ENCODE measurements around the gene HNRNPUL1. TPM values are rescaled to one million over a fixed set of nuclear protein-coding genes. Genes with fewer than 3 reads are reported as not detected.
A peak's percentile ranks its signal among the peaks of the same experiment; 100 is the strongest.

HNRNPUL1 gene
- total RNA-seq, 1 donor from 2014 or later = 244 TPM

GRCh38 chr19:41353466-41354342, 89.5 kb downstream of the HNRNPUL1 start, which contains the start of gene TGFB1:
Gene TGFB1 (minus strand): TSS chr19:41353922. CDS start chr19:41353044, 878 bp downstream.
- Mint-ChIP-seq H3K36me3 (ENCODE audit: low read depth) (peaks cover 20% of the 10 kb centered on the region), H3K27me3 (no peaks in the 10 kb centered on the region), H3K9me3 (no peaks in the 10 kb centered on the region), H3K27ac (peak within 1 kb of the TSS; percentile 96), H3K4me3 (peak within 1 kb of the TSS; percentile 100), H3K4me1 (peaks cover 44% of the 10 kb centered on the region)
- ATAC-seq (ENCODE audit: low read depth) (peak; percentile 70), DNase-seq (peak; percentile 92)
- ChIA-PET CTCF (interaction anchor here (1.4 to 5.4 kb wide), 6 partner anchors 11 to 149 kb away, joined by 3 to 38 read pairs (median 5); partner anchors contain the start of gene B9D2), POLR2A (interaction anchor here (0.7 to 6.9 kb wide), 10 partner anchors 11 to 604 kb away, joined by 3 to 119 read pairs (median 22); partner anchors contain the start of genes ACTMAP, B9D2, CCDC97 and DMAC2)
- intact Hi-C loops (cut with micrococcal nuclease) = loop anchor here (1.0 to 5.0 kb wide), 8 partner anchors 10 to 911 kb away; partner anchors contain the start of genes BCKDHA, COQ8B, DMAC2 and EXOSC5
- peak; percentile 66 for TF ChIP-seq CTCF (IDR thresholded peaks at IDR 0.05)

GRCh38 chr19:41354343-41354953, 90.3 kb downstream of the HNRNPUL1 start:
- TF ChIP-seq CTCF (IDR thresholded peaks at IDR 0.05) = no peak
- no peak for DNase-seq
- Mint-ChIP-seq H3K4me3 (peak overlapping the region; percentile 74), H3K36me3 (ENCODE audit: low read depth) (peaks cover 15% of the 10 kb centered on the region), H3K27me3 (no peaks in the 10 kb centered on the region), H3K4me1 (peaks cover 36% of the 10 kb centered on the region), H3K27ac (peak overlapping the region; percentile 88), H3K9me3 (no peaks in the 10 kb centered on the region)
- ChIA-PET POLR2A (interaction anchor here (2.6 to 6.9 kb wide), 3 partner anchors 9 to 91 kb away, joined by 19 to 119 read pairs (median 43); partner anchors contain the start of genes B9D2 and HNRNPUL1), CTCF (interaction anchor here (1.0 to 5.4 kb wide), 5 partner anchors 10 to 94 kb away, joined by 3 to 38 read pairs (median 3); partner anchors contain the start of gene B9D2)
- intact Hi-C loops (cut with micrococcal nuclease) = loop anchor here (1.0 to 5.0 kb wide), 5 partner anchors 9 to 912 kb away; partner anchors contain the start of genes COQ8B, DMAC2, ITPKC and SERTAD3
- ATAC-seq (ENCODE audit: low read depth) = no peak

GRCh38 chr19:41355035-41355434, 90.9 kb downstream of the HNRNPUL1 start:
- H3K27me3 Mint-ChIP-seq = no peaks in the 10 kb centered on the region
- ChIA-PET POLR2A (interaction anchor here (0.5 to 6.9 kb wide), 4 partner anchors 9 to 47 kb away, joined by 3 to 119 read pairs (median 14); partner anchors contain the start of gene B9D2), CTCF (interaction anchor here (1.0 to 5.4 kb wide), 6 partner anchors 9 to 93 kb away, joined by 3 to 38 read pairs (median 3); partner anchors contain the start of gene B9D2)
- H3K36me3 Mint-ChIP-seq (ENCODE audit: low read depth) = peaks cover 15% of the 10 kb centered on the region
- H3K4me3 Mint-ChIP-seq = peak overlapping the region; percentile 1
- intact Hi-C loops (cut with micrococcal nuclease) = no loop called here
- DNase-seq = no peak
- H3K4me1 Mint-ChIP-seq = peaks cover 31% of the 10 kb centered on the region
- H3K9me3 Mint-ChIP-seq = no peaks in the 10 kb centered on the region
- no peak for ATAC-seq (ENCODE audit: low read depth)
- H3K27ac Mint-ChIP-seq = peak overlapping the region; percentile 42
- no peak for TF ChIP-seq CTCF (IDR thresholded peaks at IDR 0.05)

GRCh38 chr19:41355802-41356201, 91.6 kb downstream of the HNRNPUL1 start:
- H3K36me3 Mint-ChIP-seq (ENCODE audit: low read depth) = peaks cover 14% of the 10 kb centered on the region
- no peak for DNase-seq
- H3K4me3 Mint-ChIP-seq = no peak overlapping the region
- intact Hi-C loops (cut with micrococcal nuclease) = no loop called here
- no peaks in the 10 kb centered on the region for H3K27me3 Mint-ChIP-seq
- no peak for TF ChIP-seq CTCF (IDR thresholded peaks at IDR 0.05)
- peaks cover 26% of the 10 kb centered on the region for H3K4me1 Mint-ChIP-seq
- ChIA-PET POLR2A (interaction anchor here (0.7 to 6.9 kb wide), 4 partner anchors 8 to 47 kb away, joined by 3 to 119 read pairs (median 12); partner anchors contain the start of gene B9D2), CTCF (interaction anchor here (1.0 to 5.4 kb wide), 4 partner anchors 9 to 93 kb away, joined by 3 to 38 read pairs (median 4); partner anchors contain the start of gene B9D2)
- no peak overlapping the region for H3K27ac Mint-ChIP-seq
- H3K9me3 Mint-ChIP-seq = no peaks in the 10 kb centered on the region
- no peak for ATAC-seq (ENCODE audit: low read depth)

All from activated B cell treated with CpG ODN at 0.5 μM for 24 hours (primary cell).